ENCODE data around the gene PRTFDC1.

Gene PRTFDC1

GRCh38 chr10:24893127-24893526 lies 59.3 kb downstream of the PRTFDC1 start:
- TF ChIP-seq ZNF274 (IDR thresholded peaks at IDR 0.05; ENCODE audit: low read depth, low read length): no peak
- H3K4me3 ChIP-seq (ENCODE audit: low read length): no peak overlapping the region

GRCh38 chr10:24891823-24892222 lies 60.6 kb downstream of the PRTFDC1 start:
- no peak for TF ChIP-seq ZNF274 (IDR thresholded peaks at IDR 0.05; ENCODE audit: low read depth, low read length)
- no peak overlapping the region for H3K4me3 ChIP-seq (ENCODE audit: low read length)

- H3K4me3 ChIP-seq (ENCODE audit: low read length): no peak overlapping the region
- no peak for TF ChIP-seq ZNF274 (IDR thresholded peaks at IDR 0.05; ENCODE audit: low read depth, low read length)
These were observed 62.8 kb downstream of the PRTFDC1 start for GRCh38 chr10:24889639-24890038.

- TF ChIP-seq ZNF274 (IDR thresholded peaks at IDR 0.05; ENCODE audit: low read depth, low read length): no peak
- H3K4me3 ChIP-seq (ENCODE audit: low read length): no peak overlapping the region
These were observed 64.6 kb downstream of the PRTFDC1 start for GRCh38 chr10:24887855-24888231.

- no peak overlapping the region for H3K4me3 ChIP-seq (ENCODE audit: low read length)
- TF ChIP-seq ZNF274 (IDR thresholded peaks at IDR 0.05; ENCODE audit: low read depth, low read length): no peak
These were observed 66.1 kb downstream of the PRTFDC1 start for GRCh38 chr10:24886290-24886680.

- no peak overlapping the region for H3K4me3 ChIP-seq (ENCODE audit: low read length)
- no peak for TF ChIP-seq ZNF274 (IDR thresholded peaks at IDR 0.05; ENCODE audit: low read depth, low read length)
These were observed 66.7 kb downstream of the PRTFDC1 start for GRCh38 chr10:24885551-24886289.

GRCh38 chr10:24884793-24885192 lies 67.6 kb downstream of the PRTFDC1 start:
- TF ChIP-seq ZNF274 (IDR thresholded peaks at IDR 0.05; ENCODE audit: low read depth, low read length): no peak
- no peak overlapping the region for H3K4me3 ChIP-seq (ENCODE audit: low read length)

GRCh38 chr10:24884316-24884715 lies 68.1 kb downstream of the PRTFDC1 start:
- TF ChIP-seq ZNF274 (IDR thresholded peaks at IDR 0.05; ENCODE audit: low read depth, low read length): no peak
- no peak overlapping the region for H3K4me3 ChIP-seq (ENCODE audit: low read length)

- no peak for TF ChIP-seq ZNF274 (IDR thresholded peaks at IDR 0.05; ENCODE audit: low read depth, low read length)
- H3K4me3 ChIP-seq (ENCODE audit: low read length): no peak overlapping the region
These were observed 69.2 kb downstream of the PRTFDC1 start for GRCh38 chr10:24883176-24883575.

- no peak overlapping the region for H3K4me3 ChIP-seq (ENCODE audit: low read length)
- TF ChIP-seq ZNF274 (IDR thresholded peaks at IDR 0.05; ENCODE audit: low read depth, low read length): no peak
These were observed 70.2 kb downstream of the PRTFDC1 start for GRCh38 chr10:24882047-24882698.

- no peak for TF ChIP-seq ZNF274 (IDR thresholded peaks at IDR 0.05; ENCODE audit: low read depth, low read length)
- no peak overlapping the region for H3K4me3 ChIP-seq (ENCODE audit: low read length)
These were observed 72.5 kb downstream of the PRTFDC1 start for GRCh38 chr10:24879861-24880260.

GRCh38 chr10:24874133-24874532 lies 78.3 kb downstream of the PRTFDC1 start:
- TF ChIP-seq ZNF274 (IDR thresholded peaks at IDR 0.05; ENCODE audit: low read depth, low read length): no peak

GRCh38 chr10:24873281-24873683 lies 79.1 kb downstream of the PRTFDC1 start:
- H3K4me3 ChIP-seq (ENCODE audit: low read length): no peak overlapping the region
- no peak for TF ChIP-seq ZNF274 (IDR thresholded peaks at IDR 0.05; ENCODE audit: low read depth, low read length)

More at GRCh38 chr10:24874133-24874532, 78.3 kb downstream of the PRTFDC1 start:
- H3K4me3 ChIP-seq (ENCODE audit: low read length): no peak overlapping the region

GRCh38 chr10:24872790-24873182 lies 79.6 kb downstream of the PRTFDC1 start:
- TF ChIP-seq ZNF274 (IDR thresholded peaks at IDR 0.05; ENCODE audit: low read depth, low read length): no peak
- no peak overlapping the region for H3K4me3 ChIP-seq (ENCODE audit: low read length)

GRCh38 chr10:24872049-24872789 lies 80.2 kb downstream of the PRTFDC1 start:
- no peak overlapping the region for H3K4me3 ChIP-seq (ENCODE audit: low read length)
- TF ChIP-seq ZNF274 (IDR thresholded peaks at IDR 0.05; ENCODE audit: low read depth, low read length): no peak

All from GM08714 (cell line).